Left lobe of liver (tissue), 2 donors: ENCODE measurements around the gene EVI5L. TPM values are rescaled to one million over a fixed set of nuclear protein-coding genes. Genes with fewer than 3 reads are reported as not detected.

Source experiments
- ATAC-seq: fragments of 200-7000 bp; cut with Tn5 transposase; one replicate; pipeline ENCODE4 v1.9.1; 2020; ENCODE audit warnings: mild to moderate bottlenecking, moderate library complexity
- DNase-seq: peaks from one replicate; pipeline ENCODE4 v3.0.0-alpha.2; 2020; ENCODE audit warnings: low spot score
- total RNA-seq: library from RNA; stranded (reverse); gene quantifications from one replicate; pipeline ENCODE4 v1.2.1, GENCODE V29; 2021
- donor health status: DM: no; HTN: no; CAD: no; lungs with moderate emphysema.
- donor health status: DM: no; HTN: yes; CAD: no.

EVI5L gene
- total RNA-seq, 1 donor from 2014 or later = 4.8 TPM

- DNase-seq (no peak), ATAC-seq (no peak)
These were observed 14.9 kb downstream of the EVI5L start for GRCh38 chr19:7844951-7845350.

GRCh38 chr19:7845390-7846154, 15.6 kb downstream of the EVI5L start:
- ATAC-seq (no peak), DNase-seq (no peak)

- DNase-seq (peak; percentile 44), ATAC-seq (no peak)
These were observed 16.2 kb downstream of the EVI5L start for GRCh38 chr19:7846155-7846646.

- no peak for ATAC-seq
- no peak for DNase-seq
These were observed 17.6 kb downstream of the EVI5L start for GRCh38 chr19:7847664-7848063.

GRCh38 chr19:7848779-7849457, 18.9 kb downstream of the EVI5L start:
- DNase-seq = no peak
- no peak for ATAC-seq

GRCh38 chr19:7849631-7849999, 19.6 kb downstream of the EVI5L start:
- DNase-seq = no peak
- no peak for ATAC-seq

GRCh38 chr19:7850000-7850813, 20.2 kb downstream of the EVI5L start:
- DNase-seq (no peak), ATAC-seq (no peak)

GRCh38 chr19:7850945-7851622, 21.1 kb downstream of the EVI5L start:
- DNase-seq = no peak
- ATAC-seq = no peak

- ATAC-seq (no peak), DNase-seq (no peak)
These were observed 21.8 kb downstream of the EVI5L start for GRCh38 chr19:7851623-7852500.

- DNase-seq (peak; percentile 96), ATAC-seq (peak; percentile 97)
These were observed 23.1 kb downstream of the EVI5L start for GRCh38 chr19:7852851-7853769.

- DNase-seq (no peak), ATAC-seq (no peak)
These were observed 23.7 kb downstream of the EVI5L start for GRCh38 chr19:7853770-7854128.

GRCh38 chr19:7855426-7856108, 25.5 kb downstream of the EVI5L start:
- DNase-seq (no peak), ATAC-seq (no peak)

- ATAC-seq = no peak
- DNase-seq = no peak
These were observed 26.1 kb downstream of the EVI5L start for GRCh38 chr19:7856109-7856591.

- DNase-seq = no peak
- no peak for ATAC-seq
These were observed 27.0 kb downstream of the EVI5L start for GRCh38 chr19:7856679-7857663.

GRCh38 chr19:7857727-7858108, 27.7 kb downstream of the EVI5L start:
- ATAC-seq (no peak), DNase-seq (no peak)

GRCh38 chr19:7858109-7858770, 28.2 kb downstream of the EVI5L start:
- DNase-seq (no peak), ATAC-seq (no peak)
